HEK293 (cell line): Measurements from ENCODE around the gene BCL7A.

Source experiments
- CTCF ChIA-PET: fragments of 350-600 bp; formaldehyde crosslinking; extraction: SDS; loops from one replicate; lab custom pipeline; 2021; ENCODE audit warnings: antibody characterized with exemption; lab: Yijun Ruan, JAX
- POLR2A ChIA-PET: fragments of 300-600 bp; formaldehyde crosslinking; extraction: SDS; loops from one replicate; lab custom pipeline; 2020; ENCODE audit warnings: antibody characterized with exemption, inconsistent platforms; lab: Yijun Ruan, JAX
- H3K27ac ChIP-seq: fragments of 200-500 bp; sonication (Bioruptor generic); 2 replicates; pipeline ENCODE4 v1.5.1; 2014; ENCODE audit warnings: low read depth, low read length, control low read depth, inconsistent platforms; ENCODE audit errors: extremely low read depth
- H3K36me3 ChIP-seq, 2 experiments: fragments of 200-500 bp in 1 of 2; sonication (Bioruptor generic) in 1 of 2; 1 replicate in 1 of 2; 2 replicates in 1 of 2; pipeline ENCODE4 v1.5.1; 2014 to 2017; ENCODE audit warnings: inconsistent platforms in 2 of 2, low read length in 2 of 2; ENCODE audit not compliant: control insufficient read depth in 2 of 2, insufficient read depth in 1 of 2
- H3K4me1 ChIP-seq: fragments of 200-500 bp; sonication (Bioruptor generic); 2 replicates; pipeline ENCODE4 v1.5.1; 2014; ENCODE audit warnings: mild to moderate bottlenecking, low read length, inconsistent platforms; ENCODE audit not compliant: control insufficient read depth, insufficient read depth
- H3K4me3 ChIP-seq: 2 replicates; pipeline ENCODE4 v1.5.1; 2011; ENCODE audit warnings: low read depth, mild to moderate bottlenecking, control low read depth, low read length, moderate library complexity
- H3K9me3 ChIP-seq: fragments of 200-500 bp; sonication (Bioruptor generic); 2 replicates; pipeline ENCODE4 v1.5.1; 2014; ENCODE audit warnings: low read depth, low read length, inconsistent platforms; ENCODE audit not compliant: control insufficient read depth, insufficient read depth
- ATF2 ChIP-seq: fragments of 450-650 bp; formaldehyde crosslinking; IDR thresholded peaks from 2 replicates; pipeline ENCODE4 v1.5.1; 2016; ENCODE audit warnings: missing biosample characterization, missing genetic modification characterization, low read depth
- EGR2 ChIP-seq: fragments of 450-650 bp; formaldehyde crosslinking; IDR thresholded peaks from 2 replicates; pipeline ENCODE4 v1.5.1; 2016; ENCODE audit warnings: low read depth, missing biosample characterization, missing genetic modification characterization
- KLF1 ChIP-seq: fragments of 450-650 bp; formaldehyde crosslinking; IDR thresholded peaks from 2 replicates; pipeline ENCODE4 v1.5.1; 2016; ENCODE audit warnings: missing biosample characterization, missing genetic modification characterization
- KLF7 ChIP-seq: fragments of 450-650 bp; formaldehyde crosslinking; IDR thresholded peaks from 2 replicates; pipeline ENCODE4 v1.5.1; 2016; ENCODE audit warnings: missing biosample characterization, missing genetic modification characterization, borderline replicate concordance
- KLF8 ChIP-seq: fragments of 450-650 bp; formaldehyde crosslinking; IDR thresholded peaks from 2 replicates; pipeline ENCODE4 v1.5.1; 2016; ENCODE audit warnings: missing biosample characterization, missing genetic modification characterization
- MEIS1 ChIP-seq: sonication (generic); formaldehyde crosslinking; IDR thresholded peaks from 2 replicates; pipeline ENCODE4 v1.8.1; 2022; ENCODE audit warnings: missing genetic modification reagents, mild to moderate bottlenecking, borderline replicate concordance
- SP3 ChIP-seq: fragments of 450-650 bp; formaldehyde crosslinking; IDR thresholded peaks from 2 replicates; pipeline ENCODE4 v1.5.1; 2016; ENCODE audit warnings: missing biosample characterization, missing genetic modification characterization
- TSHZ1 ChIP-seq: fragments of 450-650 bp; formaldehyde crosslinking; IDR thresholded peaks from 2 replicates; pipeline ENCODE4 v1.5.1; 2016; ENCODE audit warnings: missing biosample characterization, missing genetic modification characterization, borderline replicate concordance
- WT1 ChIP-seq: fragments of 450-650 bp; formaldehyde crosslinking; IDR thresholded peaks from 2 replicates; pipeline ENCODE4 v1.5.1; 2016; ENCODE audit warnings: missing biosample characterization, missing genetic modification characterization
- YY2 ChIP-seq: fragments of 450-650 bp; formaldehyde crosslinking; IDR thresholded peaks from 2 replicates; pipeline ENCODE4 v1.5.1; 2016; ENCODE audit warnings: missing biosample characterization, missing genetic modification characterization
- ZBTB21 ChIP-seq: fragments of 450-650 bp; formaldehyde crosslinking; IDR thresholded peaks from 2 replicates; pipeline ENCODE4 v1.5.1; 2017; ENCODE audit warnings: missing biosample characterization, missing genetic modification characterization
- ZFHX2 ChIP-seq: fragments of 450-650 bp; formaldehyde crosslinking; conservative IDR thresholded peaks from 2 replicates; pipeline ENCODE4 v1.5.1; 2016; ENCODE audit warnings: missing biosample characterization, missing genetic modification characterization
- ZNF132 ChIP-seq: fragments of 450-650 bp; formaldehyde crosslinking; IDR thresholded peaks from 2 replicates; pipeline ENCODE4 v1.5.1; 2017; ENCODE audit warnings: missing biosample characterization, missing genetic modification characterization, borderline replicate concordance
- ZNF175 ChIP-seq: fragments of 450-650 bp; formaldehyde crosslinking; IDR thresholded peaks from 2 replicates; pipeline ENCODE4 v1.5.1; 2016; ENCODE audit warnings: missing biosample characterization, missing genetic modification characterization
- ZNF354C ChIP-seq: fragments of 450-650 bp; formaldehyde crosslinking; IDR thresholded peaks from 2 replicates; pipeline ENCODE4 v1.5.1; 2016; ENCODE audit warnings: missing biosample characterization, missing genetic modification characterization, low read depth, borderline replicate concordance
- ZNF426 ChIP-seq: fragments of 450-650 bp; formaldehyde crosslinking; IDR thresholded peaks from 2 replicates; pipeline ENCODE4 v1.5.1; 2017; ENCODE audit warnings: missing biosample characterization, missing genetic modification characterization, mild to moderate bottlenecking, inconsistent platforms, moderate library complexity
- ZNF433 ChIP-seq: fragments of 450-650 bp; formaldehyde crosslinking; IDR thresholded peaks from 2 replicates; pipeline ENCODE4 v1.5.1; 2016; ENCODE audit warnings: missing biosample characterization, missing genetic modification characterization, low read depth
- ZNF626 ChIP-seq: fragments of 450-650 bp; sonication (Bioruptor Pico); formaldehyde crosslinking; IDR thresholded peaks from 2 replicates; pipeline ENCODE4 v1.5.1; 2018; ENCODE audit warnings: missing biosample characterization, missing genetic modification characterization, inconsistent platforms
- TF ChIP-seq, protein P1 (sequence below): fragments of 450-650 bp; formaldehyde crosslinking; IDR thresholded peaks from 2 replicates; pipeline ENCODE4 v1.5.1; 2017; ENCODE audit warnings: missing biosample characterization, missing genetic modification characterization
- TF ChIP-seq, protein P2 (sequence below): fragments of 450-650 bp; formaldehyde crosslinking; IDR thresholded peaks from 2 replicates; pipeline ENCODE4 v1.5.1; 2016; ENCODE audit warnings: missing biosample characterization, missing genetic modification characterization

BCL7A gene

DNA sequence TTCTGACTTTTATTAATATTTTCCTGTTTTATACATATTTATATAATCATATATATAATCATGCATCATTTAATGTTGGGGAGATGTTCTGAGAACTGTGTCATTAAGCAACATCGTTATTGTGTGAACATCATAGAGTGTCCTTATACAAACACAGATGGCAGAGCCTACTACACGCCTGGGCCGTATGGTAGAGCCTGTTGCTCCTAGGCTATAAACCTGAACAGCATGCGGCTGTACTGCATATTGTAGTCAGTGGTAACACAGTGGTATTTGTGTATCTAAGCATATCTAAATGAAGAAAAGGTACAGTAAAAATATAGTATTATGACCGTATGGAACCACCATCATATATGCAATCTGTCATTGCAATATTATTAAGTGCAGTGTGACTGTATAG, 44.7 kb upstream of the BCL7A start:
- POLR2A ChIA-PET, result no interaction called here
- CTCF ChIA-PET, result no interaction called here
- H3K4me1 ChIP-seq, result no peaks in the 10 kb centered on the region

More for the DNA sequence above, 44.7 kb upstream of the BCL7A start:
- Histone ChIP-seq H3K9me3 (no peaks in the 10 kb centered on the region), H3K36me3 (no peaks in the 10 kb centered on the region), H3K4me3 (no peak overlapping the region), H3K27ac (no peak overlapping the region)
- TF ChIP-seq ZFHX2 (tag by site-specific recombination) (no peak), TSHZ1 (tag by site-specific recombination) (no peak), ZNF354C (no peak), WT1 (tag by site-specific recombination) (no peak), ZNF132 (no peak), MEIS1 (CRISPR knock-in tag) (no peak), YY2 (tag by site-specific recombination) (no peak), KLF7 (tag by site-specific recombination) (no peak), ZNF433 (tag by site-specific recombination) (no peak), ZBTB21 (tag by site-specific recombination) (no peak), ZNF426 (tag by site-specific recombination) (no peak), KLF1 (tag by site-specific recombination) (no peak), ZNF175 (no peak), ZNF626 (tag by site-specific recombination) (no peak), KLF8 (no peak), EGR2 (tag by site-specific recombination) (no peak), ATF2 (tag by site-specific recombination) (no peak), SP3 (no peak)
- TF ChIP-seq, protein P1, sequence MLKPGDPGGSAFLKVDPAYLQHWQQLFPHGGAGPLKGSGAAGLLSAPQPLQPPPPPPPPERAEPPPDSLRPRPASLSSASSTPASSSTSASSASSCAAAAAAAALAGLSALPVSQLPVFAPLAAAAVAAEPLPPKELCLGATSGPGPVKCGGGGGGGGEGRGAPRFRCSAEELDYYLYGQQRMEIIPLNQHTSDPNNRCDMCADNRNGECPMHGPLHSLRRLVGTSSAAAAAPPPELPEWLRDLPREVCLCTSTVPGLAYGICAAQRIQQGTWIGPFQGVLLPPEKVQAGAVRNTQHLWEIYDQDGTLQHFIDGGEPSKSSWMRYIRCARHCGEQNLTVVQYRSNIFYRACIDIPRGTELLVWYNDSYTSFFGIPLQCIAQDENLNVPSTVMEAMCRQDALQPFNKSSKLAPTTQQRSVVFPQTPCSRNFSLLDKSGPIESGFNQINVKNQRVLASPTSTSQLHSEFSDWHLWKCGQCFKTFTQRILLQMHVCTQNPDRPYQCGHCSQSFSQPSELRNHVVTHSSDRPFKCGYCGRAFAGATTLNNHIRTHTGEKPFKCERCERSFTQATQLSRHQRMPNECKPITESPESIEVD (tag by site-specific recombination), result no peak
- TF ChIP-seq, protein P2, sequence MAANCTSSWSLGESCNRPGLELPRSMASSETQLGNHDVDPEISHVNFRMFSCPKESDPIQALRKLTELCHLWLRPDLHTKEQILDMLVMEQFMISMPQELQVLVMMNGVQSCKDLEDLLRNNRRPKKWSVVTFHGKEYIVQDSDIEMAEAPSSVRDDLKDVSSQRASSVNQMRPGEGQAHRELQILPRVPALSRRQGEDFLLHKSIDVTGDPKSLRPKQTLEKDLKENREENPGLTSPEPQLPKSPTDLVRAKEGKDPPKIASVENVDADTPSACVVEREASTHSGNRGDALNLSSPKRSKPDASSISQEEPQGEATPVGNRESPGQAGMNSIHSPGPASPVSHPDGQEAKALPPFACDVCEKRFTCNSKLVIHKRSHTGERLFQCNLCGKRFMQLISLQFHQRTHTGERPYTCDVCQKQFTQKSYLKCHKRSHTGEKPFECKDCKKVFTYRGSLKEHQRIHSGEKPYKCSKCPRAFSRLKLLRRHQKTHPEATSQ (tag by site-specific recombination), result no peak
